ENCODE data around the gene SCFD2. TPM values are rescaled to one million over a fixed set of nuclear protein-coding genes. Genes with fewer than 3 reads are reported as not detected.

The SCFD2 gene
- total RNA-seq, 2 experiments from 2014 or later: 18.8 to 19.9 TPM

DNA sequence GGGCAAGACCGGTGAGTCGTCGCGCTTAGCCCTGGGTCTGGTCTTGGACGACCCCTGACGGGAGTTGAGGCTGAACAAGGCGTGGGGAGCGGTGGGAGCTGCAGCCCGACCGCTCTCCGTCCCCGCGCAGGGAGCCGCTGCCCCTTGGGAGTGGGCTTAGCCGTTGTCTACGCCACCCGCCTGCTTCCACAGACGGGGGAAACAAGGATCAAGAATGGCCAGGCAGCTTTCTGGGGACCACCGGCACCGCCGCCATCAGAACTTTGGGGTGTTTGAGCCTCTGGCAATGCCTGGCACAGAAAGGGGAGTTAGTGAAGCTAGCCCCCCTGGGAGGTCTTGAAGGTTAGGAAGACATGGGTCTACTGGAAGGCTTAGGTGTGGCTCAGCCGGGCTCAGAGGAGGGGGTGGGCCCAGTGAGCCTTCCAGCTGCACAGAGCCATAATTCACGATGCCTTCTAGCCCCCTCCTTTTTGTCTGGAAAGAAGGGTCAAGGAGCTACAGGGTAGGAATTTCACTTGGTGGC lies 503.2 kb downstream of the SCFD2 start:
- CTCF ChIA-PET: interaction anchor here (1.0 kb wide), 1 partner anchor 317 kb away, joined by 3 read pairs; no protein-coding TSS in a partner anchor

GRCh38 chr4:52861879-52862616 lies 503.8 kb downstream of the SCFD2 start, which contains the start of gene RASL11B:
Gene RASL11B (plus strand): TSS chr4:52862317. CDS start chr4:52862508, 191 bp downstream.
- Mint-ChIP-seq H3K4me1 (ENCODE audit: low read depth) (peaks cover 5% of the 10 kb centered on the region), H3K9me3 (peaks cover 10% of the 10 kb centered on the region), H3K4me3 (peak within 1 kb of the TSS; percentile 64), H3K36me3 (no peaks in the 10 kb centered on the region), H3K27ac (no peak within 1 kb of the TSS), H3K27me3 (peaks cover 36% of the 10 kb centered on the region)
- intact Hi-C loops (cut with micrococcal nuclease): loop anchor here (5.0 kb wide), 2 partner anchors 40 to 150 kb away; no protein-coding TSS in a partner anchor
- DNase-seq: peak; percentile 88
- POLR2A ChIA-PET: no interaction called here
- CTCF ChIA-PET: interaction anchor here (1.0 kb wide), 1 partner anchor 317 kb away, joined by 3 read pairs; no protein-coding TSS in a partner anchor

More for the DNA sequence above, 503.2 kb downstream of the SCFD2 start:
- POLR2A ChIA-PET: no interaction called here
- no peak overlapping the region for H3K27ac Mint-ChIP-seq
- DNase-seq: no peak
- H3K36me3 Mint-ChIP-seq: no peaks in the 10 kb centered on the region
- intact Hi-C loops (cut with micrococcal nuclease): loop anchor here (5.0 kb wide), 2 partner anchors 40 to 150 kb away; no protein-coding TSS in a partner anchor
- peaks cover 33% of the 10 kb centered on the region for H3K27me3 Mint-ChIP-seq
- peaks cover 5% of the 10 kb centered on the region for H3K4me1 Mint-ChIP-seq (ENCODE audit: low read depth)
- peaks cover 9% of the 10 kb centered on the region for H3K9me3 Mint-ChIP-seq
- H3K4me3 Mint-ChIP-seq: peak overlapping the region; percentile 64

DNA sequence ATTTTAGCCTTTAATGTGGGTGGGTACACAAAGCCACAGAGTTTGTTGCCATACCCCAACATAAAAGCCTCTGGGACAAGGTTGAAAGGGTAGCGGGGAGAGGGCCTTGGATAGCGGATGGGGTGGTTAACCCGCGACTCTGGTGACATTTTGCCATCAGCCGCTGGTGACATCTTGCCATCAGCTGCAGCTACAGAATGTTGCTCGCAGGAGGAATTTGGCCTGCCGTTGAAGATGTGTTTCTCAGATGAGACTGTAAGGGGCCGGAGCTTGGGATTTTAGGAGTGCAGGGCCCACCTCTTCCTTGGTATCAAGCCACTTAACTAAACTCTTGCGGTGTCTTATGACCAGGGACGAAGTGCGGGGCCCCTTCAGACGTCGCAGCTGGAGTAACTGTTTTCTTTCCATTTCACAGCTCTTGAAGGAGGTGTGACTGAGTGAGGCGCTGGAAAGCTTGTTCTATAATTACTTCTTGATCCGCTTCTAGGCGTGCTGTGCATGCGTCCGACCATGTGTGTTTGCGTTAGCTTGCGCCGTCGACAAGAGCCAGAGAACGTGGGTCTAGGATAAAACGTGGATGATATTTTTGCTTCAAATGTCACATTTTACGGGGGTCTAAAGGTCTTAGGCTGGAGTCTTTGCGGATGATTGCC lies 504.6 kb downstream of the SCFD2 start:
- H3K9me3 Mint-ChIP-seq: peaks cover 10% of the 10 kb centered on the region
- peak overlapping the region; percentile 53 for H3K4me3 Mint-ChIP-seq
- no peak for DNase-seq
- H3K27ac Mint-ChIP-seq: no peak overlapping the region
- intact Hi-C loops (cut with micrococcal nuclease): loop anchor here (5.0 kb wide), 2 partner anchors 39 to 149 kb away; no protein-coding TSS in a partner anchor
- no peaks in the 10 kb centered on the region for H3K36me3 Mint-ChIP-seq
- POLR2A ChIA-PET: no interaction called here
- peaks cover 43% of the 10 kb centered on the region for H3K27me3 Mint-ChIP-seq
- CTCF ChIA-PET: no interaction called here
- H3K4me1 Mint-ChIP-seq (ENCODE audit: low read depth): peaks cover 5% of the 10 kb centered on the region

DNA sequence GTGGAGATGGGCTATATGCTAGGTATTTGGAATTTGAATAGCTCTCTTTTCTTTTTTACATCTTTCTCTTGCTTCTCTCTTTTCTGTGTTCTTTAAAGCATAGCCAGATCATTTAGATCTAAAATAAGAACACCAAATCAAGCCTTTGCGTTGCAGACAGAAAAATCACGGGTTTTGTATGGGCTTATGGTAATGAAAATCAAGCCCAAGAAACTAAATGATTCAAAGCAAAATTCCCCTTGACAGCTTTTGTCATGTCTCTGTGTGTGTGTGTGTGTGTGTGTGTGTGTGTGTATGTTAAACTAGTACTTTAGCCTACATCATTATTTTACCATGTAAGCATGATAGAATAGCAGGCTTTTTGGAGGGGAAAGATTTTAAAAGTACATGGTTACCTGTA lies 505.5 kb downstream of the SCFD2 start:
- POLR2A ChIA-PET: no interaction called here
- Mint-ChIP-seq H3K4me3 (no peak overlapping the region), H3K27me3 (peaks cover 44% of the 10 kb centered on the region), H3K4me1 (ENCODE audit: low read depth) (peaks cover 6% of the 10 kb centered on the region), H3K36me3 (no peaks in the 10 kb centered on the region), H3K27ac (no peak overlapping the region), H3K9me3 (peaks cover 10% of the 10 kb centered on the region)
- intact Hi-C loops (cut with micrococcal nuclease): loop anchor here (5.0 kb wide), 2 partner anchors 38 to 148 kb away; no protein-coding TSS in a partner anchor
- CTCF ChIA-PET: interaction anchor here (0.7 kb wide), 1 partner anchor 202 kb away, joined by 3 read pairs; no protein-coding TSS in a partner anchor
- no peak for DNase-seq

DNA sequence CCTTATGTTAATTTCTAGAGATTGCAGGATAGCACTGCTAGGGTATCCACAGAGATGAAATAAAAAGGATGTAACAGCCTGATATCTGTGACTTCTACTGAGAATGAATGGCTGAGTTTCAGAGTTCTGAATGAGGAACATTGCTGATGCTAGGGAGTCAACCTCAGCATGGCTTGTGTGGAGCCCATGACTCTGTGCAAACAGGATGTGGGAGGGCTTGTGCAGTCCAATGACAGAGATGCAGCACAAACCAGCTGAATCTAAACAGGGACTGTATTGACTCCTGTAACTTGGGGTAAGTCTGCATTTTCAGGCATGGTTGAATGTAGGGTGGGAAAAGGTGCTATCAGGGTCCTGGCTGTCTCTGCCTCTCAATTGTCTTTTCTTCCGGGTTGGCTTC lies 509.1 kb downstream of the SCFD2 start:
- intact Hi-C loops (cut with micrococcal nuclease): no loop called here
- POLR2A ChIA-PET: no interaction called here
- H3K36me3 Mint-ChIP-seq: no peaks in the 10 kb centered on the region
- peaks cover 9% of the 10 kb centered on the region for H3K4me1 Mint-ChIP-seq (ENCODE audit: low read depth)
- peak; percentile 35 for DNase-seq
- peaks cover 10% of the 10 kb centered on the region for H3K9me3 Mint-ChIP-seq
- CTCF ChIA-PET: no interaction called here
- H3K27ac Mint-ChIP-seq: no peak overlapping the region
- H3K4me3 Mint-ChIP-seq: no peak overlapping the region
- peaks cover 36% of the 10 kb centered on the region for H3K27me3 Mint-ChIP-seq

DNA sequence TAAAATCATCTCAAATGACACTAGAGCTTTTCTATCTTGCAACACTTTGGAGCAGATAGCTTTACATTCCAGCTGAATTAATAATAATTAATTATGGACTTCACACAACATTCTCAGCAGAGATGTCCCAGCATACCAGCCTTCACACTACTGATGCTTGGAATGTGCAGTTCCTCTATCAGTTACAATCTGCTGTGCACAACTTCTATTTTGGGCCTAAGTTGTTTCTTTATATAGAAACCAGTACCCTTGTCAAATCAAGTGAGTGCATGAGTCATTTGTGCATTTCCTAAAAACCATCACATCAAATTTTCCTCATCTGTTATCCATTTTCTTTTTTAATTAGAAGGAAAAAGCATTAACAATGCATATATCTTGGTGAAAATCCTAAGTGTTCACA lies 512.5 kb downstream of the SCFD2 start:
- Mint-ChIP-seq H3K27me3 (peaks cover 17% of the 10 kb centered on the region), H3K9me3 (peaks cover 8% of the 10 kb centered on the region), H3K4me1 (ENCODE audit: low read depth) (peaks cover 3% of the 10 kb centered on the region), H3K36me3 (no peaks in the 10 kb centered on the region), H3K27ac (no peak overlapping the region), H3K4me3 (no peak overlapping the region)
- CTCF ChIA-PET: interaction anchor here (0.7 to 1.1 kb wide), 2 partner anchors 48 to 58 kb away, joined by 3 to 6 read pairs; no protein-coding TSS in a partner anchor
- no peak for DNase-seq
- intact Hi-C loops (cut with micrococcal nuclease): no loop called here
- POLR2A ChIA-PET: no interaction called here

DNA sequence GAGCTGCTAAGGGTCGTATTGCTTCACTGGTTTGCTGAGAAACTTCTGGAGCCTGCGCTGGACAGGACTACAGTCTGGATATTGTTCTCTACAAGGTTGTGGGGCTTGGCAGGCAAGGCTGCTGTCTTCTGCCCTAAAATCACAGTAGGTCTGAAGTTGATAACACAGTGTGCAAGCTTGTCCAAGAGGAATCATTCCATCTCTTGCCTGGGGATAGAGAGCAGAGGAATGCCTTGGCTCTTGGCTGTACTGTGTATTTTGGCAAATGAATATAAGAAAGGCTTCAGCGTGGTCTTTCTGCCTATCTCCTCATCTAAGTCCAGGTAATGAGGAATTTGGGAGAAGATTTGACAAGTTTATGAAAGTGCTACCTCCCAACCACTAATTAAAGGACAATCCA lies 513.1 kb downstream of the SCFD2 start:
- CTCF ChIA-PET: interaction anchor here (1.1 kb wide), 1 partner anchor 59 kb away, joined by 6 read pairs; no protein-coding TSS in a partner anchor
- intact Hi-C loops (cut with micrococcal nuclease): no loop called here
- H3K4me3 Mint-ChIP-seq: no peak overlapping the region
- peaks cover 13% of the 10 kb centered on the region for H3K27me3 Mint-ChIP-seq
- H3K9me3 Mint-ChIP-seq: peaks cover 2% of the 10 kb centered on the region
- peaks cover 3% of the 10 kb centered on the region for H3K4me1 Mint-ChIP-seq (ENCODE audit: low read depth)
- POLR2A ChIA-PET: no interaction called here
- H3K36me3 Mint-ChIP-seq: no peaks in the 10 kb centered on the region
- H3K27ac Mint-ChIP-seq: no peak overlapping the region
- no peak for DNase-seq

DNA sequence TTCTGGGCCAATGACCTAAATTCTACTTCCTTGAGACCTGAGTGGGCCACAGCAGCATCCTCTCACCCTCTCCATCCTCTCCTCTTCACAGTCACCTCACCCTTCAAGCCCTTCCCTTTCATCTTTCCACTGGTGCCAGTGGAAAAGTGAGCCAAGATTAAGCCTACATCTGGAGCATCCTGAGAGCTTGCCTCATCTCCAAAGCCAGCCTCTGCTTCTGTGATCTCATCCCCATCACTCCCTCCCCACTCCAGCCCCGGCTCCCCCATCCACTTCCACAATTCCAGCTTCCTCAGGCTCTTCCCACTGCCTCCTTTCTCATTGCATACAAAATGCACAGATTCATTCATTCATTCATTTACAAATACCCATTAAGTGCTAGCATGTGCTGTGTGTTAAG lies 513.8 kb downstream of the SCFD2 start:
- DNase-seq: no peak
- ChIA-PET CTCF (no interaction called here), POLR2A (no interaction called here)
- Mint-ChIP-seq H3K4me3 (no peak overlapping the region), H3K27me3 (peaks cover 10% of the 10 kb centered on the region), H3K9me3 (no peaks in the 10 kb centered on the region), H3K4me1 (ENCODE audit: low read depth) (peaks cover 3% of the 10 kb centered on the region), H3K36me3 (no peaks in the 10 kb centered on the region), H3K27ac (no peak overlapping the region)
- intact Hi-C loops (cut with micrococcal nuclease): no loop called here

DNA sequence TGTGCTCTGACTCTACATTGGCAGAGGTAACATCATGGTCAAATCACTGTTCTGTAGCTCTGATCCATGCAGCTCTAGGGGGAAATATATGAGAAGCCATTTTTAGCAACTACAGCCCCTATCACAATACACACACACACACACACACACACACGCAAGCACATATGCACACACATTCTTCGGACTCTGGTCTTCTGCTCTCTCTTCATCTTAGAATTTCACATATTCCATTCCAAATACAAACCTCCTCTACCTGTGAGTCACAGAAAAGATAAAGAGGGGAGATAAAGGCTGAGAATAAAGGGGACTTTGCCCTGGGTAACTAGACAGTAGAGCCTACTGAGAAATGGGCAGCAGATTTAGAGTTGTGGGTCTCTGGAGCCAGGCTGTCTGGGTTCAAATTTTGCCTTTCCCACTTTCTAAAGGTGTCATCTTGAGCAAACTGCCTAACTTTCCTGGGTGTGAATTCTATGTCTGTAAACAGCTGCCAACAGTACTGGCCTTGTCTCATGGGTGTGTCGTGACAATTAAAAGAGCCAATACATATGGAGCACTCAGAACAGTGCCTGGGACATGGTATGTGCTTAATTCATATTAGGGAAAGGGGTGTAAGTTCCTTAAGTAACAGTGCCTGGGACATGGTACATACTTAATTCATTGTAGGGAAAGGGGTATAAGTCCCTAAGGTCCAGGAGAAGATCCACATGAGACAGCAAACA lies 515.3 kb downstream of the SCFD2 start:
- intact Hi-C loops (cut with micrococcal nuclease): no loop called here
- Mint-ChIP-seq H3K27me3 (peaks cover 2% of the 10 kb centered on the region), H3K9me3 (no peaks in the 10 kb centered on the region), H3K27ac (no peak overlapping the region), H3K4me3 (no peak overlapping the region), H3K4me1 (ENCODE audit: low read depth) (peaks cover 3% of the 10 kb centered on the region), H3K36me3 (no peaks in the 10 kb centered on the region)
- ChIA-PET CTCF (no interaction called here), POLR2A (no interaction called here)
- no peak for DNase-seq

GRCh38 chr4:52848254-52848653 lies 517.6 kb downstream of the SCFD2 start:
- intact Hi-C loops (cut with micrococcal nuclease): no loop called here
- Mint-ChIP-seq H3K4me3 (no peak overlapping the region), H3K4me1 (ENCODE audit: low read depth) (peaks cover 14% of the 10 kb centered on the region), H3K9me3 (no peaks in the 10 kb centered on the region), H3K27me3 (peaks cover 2% of the 10 kb centered on the region), H3K36me3 (no peaks in the 10 kb centered on the region), H3K27ac (no peak overlapping the region)
- ChIA-PET POLR2A (interaction anchor here (0.7 kb wide), 1 partner anchor 1290 kb away, joined by 3 read pairs; no protein-coding TSS in a partner anchor), CTCF (no interaction called here)
- DNase-seq: no peak

DNA sequence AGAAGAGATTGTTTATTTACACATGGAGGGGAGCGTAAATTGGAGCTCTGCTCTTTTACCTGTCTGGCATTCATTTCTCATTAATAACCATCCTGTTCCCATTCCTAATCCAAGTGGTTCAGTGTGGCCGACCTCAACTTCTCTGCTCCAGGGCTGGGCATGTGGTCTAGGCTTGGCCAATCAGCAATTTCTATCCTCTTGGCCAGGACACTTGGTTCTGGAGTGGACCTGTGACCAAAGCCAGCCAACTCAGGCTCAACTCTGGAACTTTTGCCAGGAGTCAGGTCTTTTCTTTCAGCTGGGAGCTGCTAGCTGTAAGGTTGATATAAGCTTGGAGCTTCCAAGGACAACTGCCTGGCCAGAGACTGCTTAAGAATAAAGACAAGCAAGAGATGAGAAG lies 519.4 kb downstream of the SCFD2 start:
- H3K4me1 Mint-ChIP-seq (ENCODE audit: low read depth): peaks cover 17% of the 10 kb centered on the region
- peaks cover 2% of the 10 kb centered on the region for H3K27me3 Mint-ChIP-seq
- ChIA-PET POLR2A (no interaction called here), CTCF (no interaction called here)
- H3K9me3 Mint-ChIP-seq: no peaks in the 10 kb centered on the region
- H3K4me3 Mint-ChIP-seq: no peak overlapping the region
- no peak overlapping the region for H3K27ac Mint-ChIP-seq
- H3K36me3 Mint-ChIP-seq: no peaks in the 10 kb centered on the region
- DNase-seq: no peak
- intact Hi-C loops (cut with micrococcal nuclease): no loop called here

DNA sequence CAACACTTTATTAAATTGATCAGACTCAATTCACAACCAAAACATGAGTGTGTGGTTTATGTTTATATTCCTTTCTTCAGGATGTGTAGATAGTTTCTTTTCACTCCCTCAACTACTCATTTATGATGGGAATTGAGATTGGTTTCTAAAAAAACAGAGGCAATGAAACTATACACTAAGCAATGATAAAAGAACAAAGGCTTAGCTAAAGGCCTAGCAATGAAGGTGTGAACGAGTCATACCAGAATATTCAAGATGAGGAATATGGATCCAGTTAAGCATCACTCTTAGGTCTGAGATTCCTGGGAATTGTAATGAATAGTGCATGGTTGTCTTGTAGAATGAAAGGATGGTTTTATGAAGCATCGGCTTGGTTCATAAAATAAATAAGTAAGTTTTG lies 521.3 kb downstream of the SCFD2 start:
- CTCF ChIA-PET: no interaction called here
- Mint-ChIP-seq H3K27ac (no peak overlapping the region), H3K36me3 (no peaks in the 10 kb centered on the region), H3K4me1 (ENCODE audit: low read depth) (peaks cover 17% of the 10 kb centered on the region), H3K4me3 (no peak overlapping the region), H3K9me3 (no peaks in the 10 kb centered on the region), H3K27me3 (peaks cover 2% of the 10 kb centered on the region)
- intact Hi-C loops (cut with micrococcal nuclease): no loop called here
- no peak for DNase-seq
- POLR2A ChIA-PET: interaction anchor here (0.6 to 1.2 kb wide), 2 partner anchors 21 to 132 kb away, joined by 3 read pairs; no protein-coding TSS in a partner anchor
